Mucosa of rectum (tissue), 2 donors: Measurements from ENCODE around the gene ISM1.

Experiments used
- H3K27ac ChIP-seq, 2 donors: one replicate each; pipeline ENCODE4 v1.7.0; 2013; ENCODE audit warnings: inconsistent platforms in 2 of 2, low read depth in 2 of 2, low read length in 2 of 2
- H3K27me3 ChIP-seq, 2 donors: one replicate each; pipeline ENCODE4 v1.7.0; 2013; ENCODE audit warnings: low read length in 2 of 2; ENCODE audit not compliant: control insufficient read depth in 2 of 2, insufficient read depth in 2 of 2
- H3K36me3 ChIP-seq, 2 donors: one replicate each; pipeline ENCODE4 v1.7.0; 2013; ENCODE audit warnings: low read length in 2 of 2; ENCODE audit not compliant: control insufficient read depth in 2 of 2, insufficient read depth in 2 of 2
- H3K4me1 ChIP-seq, 2 donors: one replicate each; pipeline ENCODE4 v1.7.0; 2013; ENCODE audit warnings: low read length in 2 of 2, mild to moderate bottlenecking in 1 of 2; ENCODE audit not compliant: control insufficient read depth in 2 of 2, insufficient read depth in 2 of 2
- H3K4me3 ChIP-seq, 2 donors: one replicate each; pipeline ENCODE4 v1.7.0; 2013; ENCODE audit warnings: low read length in 2 of 2
- H3K9ac ChIP-seq, 2 donors: one replicate each; pipeline ENCODE4 v1.7.0; 2013; ENCODE audit warnings: low read length in 2 of 2, low read depth in 1 of 2, mild to moderate bottlenecking in 1 of 2
- H3K9me3 ChIP-seq, 2 donors: one replicate each; pipeline ENCODE4 v1.7.0; 2013; ENCODE audit warnings: low read length in 2 of 2; ENCODE audit not compliant: control insufficient read depth in 2 of 2
- donor health status: healthy.
- donor health status: Normal muscosa, but diverticular disease.

The ISM1 gene

DNA sequence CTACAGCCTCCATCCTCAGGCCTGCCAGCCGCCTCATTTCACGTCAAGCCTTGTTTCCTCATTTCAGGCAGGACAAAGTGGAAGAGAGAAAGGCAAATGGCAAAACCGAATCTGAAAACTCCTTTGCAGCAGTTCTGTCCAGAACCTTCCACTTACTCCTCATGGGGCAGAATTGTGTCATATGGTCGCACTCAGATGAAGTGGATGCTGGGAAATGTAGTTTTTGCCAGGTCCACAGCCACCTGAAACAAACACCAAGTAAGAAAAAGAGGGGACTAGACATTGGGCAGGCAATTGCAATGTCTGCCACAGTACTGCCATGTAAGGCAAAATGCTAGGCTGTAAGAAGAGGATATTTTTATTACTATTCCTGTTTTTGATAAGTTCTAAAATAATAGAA lies 44.9 kb downstream of the ISM1 start:
- Histone ChIP-seq H3K36me3 (no peaks in the 10 kb centered on the region), H3K4me1 (no peaks in the 10 kb centered on the region), H3K27me3 (no peaks in the 10 kb centered on the region), H3K4me3 (no peak overlapping the region), H3K9ac (no peak overlapping the region), H3K27ac (no peak overlapping the region), H3K9me3 (no peaks in the 10 kb centered on the region)

DNA sequence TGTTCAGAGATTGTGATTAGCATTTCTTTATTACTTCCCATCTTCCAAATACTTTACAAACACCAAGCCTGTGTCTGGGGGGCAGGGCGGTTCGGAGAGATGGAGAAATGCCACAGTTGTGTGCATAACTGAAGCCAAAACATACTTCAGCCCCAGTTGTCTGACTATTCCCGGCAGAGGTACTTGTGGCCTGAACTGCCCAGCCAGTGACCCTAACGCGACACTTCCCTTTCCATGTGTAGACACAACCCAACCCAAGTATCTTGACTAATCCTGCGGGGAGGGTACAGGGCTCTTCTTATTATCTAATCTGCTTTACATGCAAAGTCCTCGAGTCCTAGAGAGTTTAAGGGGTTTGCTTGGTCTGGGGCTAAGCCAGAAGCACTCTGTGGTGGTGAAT lies 46.2 kb downstream of the ISM1 start:
- Histone ChIP-seq H3K4me1 (no peaks in the 10 kb centered on the region), H3K27ac (no peak overlapping the region), H3K4me3 (no peak overlapping the region), H3K9ac (no peak overlapping the region), H3K9me3 (no peaks in the 10 kb centered on the region), H3K36me3 (no peaks in the 10 kb centered on the region), H3K27me3 (no peaks in the 10 kb centered on the region)

DNA sequence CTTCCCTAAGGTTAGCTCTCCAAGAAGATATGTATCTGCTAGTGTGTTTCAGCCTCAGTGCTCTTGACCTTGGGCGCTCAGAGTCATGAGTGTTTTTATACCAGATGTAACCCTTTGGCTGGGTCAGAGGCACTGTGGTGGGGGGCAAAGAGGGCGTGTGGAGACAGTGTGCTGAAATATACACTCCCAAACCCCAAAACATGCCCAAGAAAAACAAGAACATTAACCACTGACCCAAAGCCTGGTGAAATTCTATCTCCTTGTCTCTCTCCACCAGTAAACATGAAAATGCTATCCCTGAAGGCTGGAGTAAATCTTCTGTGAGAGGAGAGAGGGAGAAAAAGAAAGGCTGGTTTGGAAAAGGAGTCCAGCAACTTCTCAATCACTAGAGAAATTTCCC lies 47.9 kb downstream of the ISM1 start:
- H3K9ac ChIP-seq, result no peak overlapping the region

DNA sequence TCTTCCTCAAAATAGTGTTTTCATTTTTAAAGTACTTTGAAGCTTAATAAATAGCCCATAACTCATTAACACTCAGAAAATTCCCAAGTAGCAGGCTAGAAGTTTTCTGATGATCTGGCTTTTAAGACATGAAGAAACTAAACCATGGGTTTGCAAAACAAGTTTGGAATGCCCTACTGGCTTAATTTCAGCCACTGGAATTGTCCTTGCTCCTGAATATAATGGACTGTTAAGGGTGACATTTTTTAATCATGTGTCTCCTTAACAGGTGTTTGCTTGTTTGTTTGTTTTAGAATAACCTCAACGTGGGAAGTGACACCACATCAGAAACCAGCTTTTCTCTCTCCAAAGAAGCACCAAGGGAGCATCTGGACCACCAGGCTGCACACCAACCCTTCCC lies 49.1 kb downstream of the ISM1 start:
- no peaks in the 10 kb centered on the region for H3K4me1 ChIP-seq
- H3K9me3 ChIP-seq, result no peaks in the 10 kb centered on the region
- no peak overlapping the region for H3K4me3 ChIP-seq
- H3K27me3 ChIP-seq, result no peaks in the 10 kb centered on the region
- H3K27ac ChIP-seq, result no peak overlapping the region
- no peaks in the 10 kb centered on the region for H3K36me3 ChIP-seq
- H3K9ac ChIP-seq, result no peak overlapping the region

More for the DNA sequence above, 47.9 kb downstream of the ISM1 start:
- no peak overlapping the region for H3K27ac ChIP-seq
- H3K4me1 ChIP-seq, result no peaks in the 10 kb centered on the region
- no peaks in the 10 kb centered on the region for H3K27me3 ChIP-seq
- H3K9me3 ChIP-seq, result no peaks in the 10 kb centered on the region
- H3K4me3 ChIP-seq, result no peak overlapping the region
- no peaks in the 10 kb centered on the region for H3K36me3 ChIP-seq

DNA sequence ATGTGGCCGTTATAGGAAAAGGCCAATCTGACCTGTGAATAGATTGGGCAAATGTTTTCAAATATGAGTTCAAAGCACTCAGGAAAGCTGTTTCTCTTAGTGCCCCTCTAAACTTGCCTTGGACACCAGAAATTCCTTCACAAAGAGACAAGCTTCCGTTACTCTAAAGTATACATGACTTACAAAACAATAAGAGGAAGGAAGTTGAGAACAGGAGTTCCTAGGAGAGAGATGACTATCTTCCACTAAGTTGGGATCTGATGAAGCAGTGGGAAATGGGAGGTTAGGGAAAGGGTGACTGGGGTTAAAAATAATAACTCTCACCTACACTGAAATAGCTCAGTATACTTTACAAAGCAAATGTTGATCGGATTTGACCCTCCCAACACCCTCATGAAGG lies 50.0 kb downstream of the ISM1 start:
- H3K4me1 ChIP-seq, result no peaks in the 10 kb centered on the region
- no peak overlapping the region for H3K4me3 ChIP-seq
- H3K27me3 ChIP-seq, result no peaks in the 10 kb centered on the region
- H3K36me3 ChIP-seq, result no peaks in the 10 kb centered on the region
- no peak overlapping the region for H3K27ac ChIP-seq
- no peaks in the 10 kb centered on the region for H3K9me3 ChIP-seq
- no peak overlapping the region for H3K9ac ChIP-seq

DNA sequence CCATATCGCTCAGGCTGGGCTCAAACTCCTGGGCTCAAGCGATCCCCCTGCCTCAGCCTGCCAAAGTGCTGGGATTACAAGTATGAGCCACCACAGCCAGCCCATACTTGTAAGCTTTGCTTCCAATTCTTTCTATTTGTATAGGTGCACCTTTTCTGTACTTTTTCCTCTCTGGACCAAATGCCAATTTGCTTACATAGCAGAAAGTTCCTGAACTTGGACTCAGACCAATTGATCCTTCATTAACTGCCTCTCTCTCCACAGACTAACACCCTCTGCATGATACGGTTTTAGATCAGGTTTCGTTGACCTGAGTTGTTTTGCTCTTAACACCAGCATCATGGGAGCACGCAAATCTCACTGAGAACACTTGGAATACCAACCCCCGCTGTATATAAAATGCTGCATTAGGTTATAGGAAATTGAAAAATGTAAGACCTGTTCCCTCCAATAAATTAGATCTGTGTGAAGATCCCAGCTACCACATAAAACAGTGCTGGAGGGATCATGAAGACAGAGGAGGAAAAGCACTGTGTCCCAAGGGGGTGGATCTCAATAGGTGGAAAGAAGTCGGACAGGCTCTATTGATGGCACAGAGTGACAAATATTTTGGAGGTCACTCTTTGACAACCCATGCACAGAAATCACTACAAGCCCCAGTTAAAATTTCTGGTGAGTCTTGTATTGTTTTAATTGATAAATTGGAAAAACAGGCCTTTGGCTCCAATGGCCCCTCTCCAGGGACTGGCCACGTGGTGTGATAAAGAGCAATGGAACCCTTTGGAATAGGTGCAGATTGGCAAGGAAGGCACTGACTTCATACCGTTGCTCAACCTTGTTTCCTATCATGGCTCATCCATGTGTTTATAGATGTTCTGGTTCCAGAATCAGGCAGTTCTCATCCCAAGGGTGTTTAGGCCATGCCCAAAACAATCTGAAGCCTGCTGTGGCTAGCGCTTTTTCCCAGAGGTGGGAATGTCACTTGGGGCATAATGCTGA lies 51.2 kb downstream of the ISM1 start:
- no peaks in the 10 kb centered on the region for H3K4me1 ChIP-seq
- H3K4me3 ChIP-seq, result no peak overlapping the region
- no peaks in the 10 kb centered on the region for H3K27me3 ChIP-seq
- no peak overlapping the region for H3K9ac ChIP-seq
- no peaks in the 10 kb centered on the region for H3K36me3 ChIP-seq
- no peaks in the 10 kb centered on the region for H3K9me3 ChIP-seq
- H3K27ac ChIP-seq, result no peak overlapping the region

DNA sequence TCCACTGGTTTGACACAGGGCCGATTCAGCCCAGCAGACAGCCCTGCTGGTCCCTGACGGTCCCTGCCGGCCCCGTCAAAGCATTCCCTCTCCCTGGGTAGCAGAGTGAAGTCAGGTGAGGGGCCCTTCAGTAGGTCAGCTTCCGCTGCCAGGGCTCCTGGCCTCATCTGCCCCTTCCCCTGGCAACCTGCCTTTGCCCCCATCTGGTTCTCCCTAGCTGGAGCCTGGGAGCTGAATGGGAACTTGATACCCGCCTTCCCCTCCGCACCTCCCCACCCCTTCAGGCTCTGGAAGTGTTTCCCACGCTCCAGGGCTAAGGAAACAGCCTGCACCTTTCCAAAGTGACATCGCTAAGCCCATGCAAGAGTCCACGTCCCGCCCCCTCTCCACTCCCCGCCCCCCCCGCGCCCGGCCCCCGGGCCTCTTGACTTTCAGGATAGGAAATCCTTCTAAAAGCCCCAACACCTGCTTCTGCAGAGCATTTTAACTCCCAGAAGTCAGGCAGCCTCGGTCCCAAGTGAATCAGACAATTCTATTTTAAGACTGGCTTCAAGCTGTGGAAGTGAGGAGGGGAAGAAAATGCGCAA lies 53.3 kb downstream of the ISM1 start:
- H3K27me3 ChIP-seq, result no peaks in the 10 kb centered on the region
- no peaks in the 10 kb centered on the region for H3K9me3 ChIP-seq
- no peak overlapping the region for H3K4me3 ChIP-seq
- no peaks in the 10 kb centered on the region for H3K4me1 ChIP-seq
- H3K36me3 ChIP-seq, result no peaks in the 10 kb centered on the region
- H3K27ac ChIP-seq, result no peak overlapping the region
- H3K9ac ChIP-seq, result no peak overlapping the region

DNA sequence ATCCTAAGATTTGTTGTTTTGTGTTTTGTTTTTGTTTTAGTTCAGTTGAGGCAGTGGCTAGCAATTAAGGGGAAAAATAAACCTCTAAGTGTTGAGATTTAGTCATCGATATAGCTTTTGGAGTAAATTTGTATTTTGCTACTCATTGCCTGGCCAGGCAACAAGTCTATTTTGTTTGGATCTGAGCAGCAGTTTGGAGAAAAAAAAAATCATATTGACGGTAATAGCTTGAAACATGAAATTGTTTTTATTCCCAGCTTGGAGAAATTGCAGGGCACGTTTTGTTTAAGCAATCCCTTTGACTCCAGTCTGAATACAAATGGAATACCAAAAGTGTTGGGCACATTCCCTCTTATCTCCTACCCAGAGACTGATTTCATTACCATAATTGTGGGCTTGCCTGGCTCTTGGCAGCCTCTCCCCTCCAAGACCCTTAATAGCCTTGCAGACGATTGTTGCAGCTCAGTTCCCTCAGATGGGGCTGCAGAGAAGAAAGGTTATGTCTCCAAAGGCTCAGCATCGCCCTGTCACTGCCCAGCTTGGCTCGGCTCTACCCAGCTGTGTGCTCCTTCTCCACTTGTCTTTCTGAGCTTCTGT lies 56.0 kb downstream of the ISM1 start:
- no peak overlapping the region for H3K27ac ChIP-seq

DNA sequence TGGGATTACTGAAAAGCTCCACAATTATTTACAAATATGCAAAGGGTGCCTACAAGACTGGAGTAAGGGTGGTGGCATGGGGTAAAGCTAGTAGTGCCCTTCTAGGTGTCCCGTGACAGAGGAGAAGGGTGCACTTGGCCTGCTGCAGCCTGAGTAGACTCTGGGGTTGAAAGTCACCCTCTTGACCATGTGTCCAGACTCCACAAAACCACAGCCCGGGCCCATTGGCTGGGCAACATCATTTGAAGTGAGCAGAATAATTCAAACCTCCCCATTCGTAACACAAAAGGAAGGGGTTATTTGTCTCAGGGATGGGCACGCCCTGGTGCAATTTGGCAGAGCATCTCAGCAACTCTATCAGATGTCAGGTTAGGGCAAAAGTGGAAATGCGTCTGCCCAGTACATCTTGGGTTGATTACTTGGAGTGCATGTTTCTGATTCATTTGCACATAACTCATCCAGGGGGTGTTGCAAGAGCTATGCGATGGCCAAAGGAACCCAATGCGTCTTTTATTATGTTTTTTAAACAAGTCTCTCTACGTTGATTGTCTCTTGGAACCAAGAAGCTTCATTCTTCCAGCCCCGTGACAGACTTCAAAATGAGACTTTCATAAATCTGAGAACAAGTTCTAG lies 56.7 kb downstream of the ISM1 start:
- H3K9me3 ChIP-seq, result no peaks in the 10 kb centered on the region
- H3K4me3 ChIP-seq, result no peak overlapping the region
- H3K4me1 ChIP-seq, result no peaks in the 10 kb centered on the region
- H3K27me3 ChIP-seq, result no peaks in the 10 kb centered on the region
- no peak overlapping the region for H3K27ac ChIP-seq
- H3K9ac ChIP-seq, result no peak overlapping the region
- no peaks in the 10 kb centered on the region for H3K36me3 ChIP-seq

More for the DNA sequence above, 56.0 kb downstream of the ISM1 start:
- Histone ChIP-seq H3K4me3 (no peak overlapping the region), H3K36me3 (no peaks in the 10 kb centered on the region), H3K4me1 (no peaks in the 10 kb centered on the region), H3K9me3 (no peaks in the 10 kb centered on the region), H3K27me3 (no peaks in the 10 kb centered on the region), H3K9ac (no peak overlapping the region)
